Liver (tissue), 9 donors: ENCODE measurements around the gene EPC2. TPM values are rescaled to one million over a fixed set of nuclear protein-coding genes. Genes with fewer than 3 reads are reported as not detected.

ENCODE experiments used
- DNase-seq: peaks from one replicate; pipeline ENCODE4 v3.0.0-alpha.2; 2017; ENCODE audit warnings: low spot score
- H3K27ac ChIP-seq, 2 donors: one replicate each; pipeline ENCODE4 v1.7.0; 2013; ENCODE audit warnings: inconsistent platforms in 2 of 2, low read length in 2 of 2, control low read depth in 1 of 2, low read depth in 1 of 2, mild to moderate bottlenecking in 1 of 2
- H3K27me3 ChIP-seq, 4 donors: one replicate each; pipeline versions ENCODE4 v1.6.1 to v1.7.0; 2013; ENCODE audit warnings: low read length in 3 of 4, inconsistent platforms in 1 of 4, mild to moderate bottlenecking in 1 of 4, moderate library complexity in 1 of 4; ENCODE audit not compliant: control insufficient read depth in 4 of 4, insufficient read depth in 4 of 4
- H3K36me3 ChIP-seq, 4 donors: one replicate each; pipeline versions ENCODE4 v1.6.1 to v1.7.0; 2013; ENCODE audit warnings: low read length in 3 of 4, mild to moderate bottlenecking in 3 of 4, low read depth in 1 of 4, moderate library complexity in 1 of 4; ENCODE audit not compliant: control insufficient read depth in 4 of 4, insufficient read depth in 3 of 4
- H3K4me1 ChIP-seq, 4 donors: one replicate each; pipeline versions ENCODE4 v1.6.1 to v1.7.0; 2013; ENCODE audit warnings: low read length in 3 of 4, mild to moderate bottlenecking in 3 of 4, moderate library complexity in 1 of 4; ENCODE audit not compliant: control insufficient read depth in 4 of 4, insufficient read depth in 4 of 4
- H3K4me3 ChIP-seq, 3 donors: one replicate each; pipeline versions ENCODE4 v1.6.1 to v1.7.0; 2013; ENCODE audit warnings: low read length in 3 of 3, control low read depth in 1 of 3, low read depth in 1 of 3, mild to moderate bottlenecking in 1 of 3
- H3K9ac ChIP-seq, 2 donors: one replicate each; pipeline ENCODE4 v1.7.0; 2013; ENCODE audit warnings: low read length in 2 of 2, mild to moderate bottlenecking in 2 of 2, moderate library complexity in 2 of 2, control low read depth in 1 of 2, low read depth in 1 of 2
- H3K9me3 ChIP-seq, 4 donors: one replicate each; pipeline versions ENCODE4 v1.6.1 to v1.7.0; 2013; ENCODE audit warnings: low read length in 3 of 4; ENCODE audit not compliant: control insufficient read depth in 4 of 4
- FOXA1 ChIP-seq: IDR thresholded peaks from 2 replicates; pipeline ENCODE4 v1.6.1; 2016; ENCODE audit warnings: antibody characterized with exemption
- FOXA2 ChIP-seq: IDR thresholded peaks from 2 replicates; pipeline ENCODE4 v1.6.1; 2016; ENCODE audit warnings: antibody characterized with exemption
- HNF4G ChIP-seq: IDR thresholded peaks from 2 replicates; pipeline ENCODE4 v1.6.1; 2016; ENCODE audit warnings: antibody characterized with exemption
- JUND ChIP-seq, 2 donors: IDR thresholded peaks; 2 replicates each; pipeline ENCODE4 v1.6.1; 2016; ENCODE audit warnings: antibody characterized with exemption in 2 of 2
- RXRA ChIP-seq, 2 donors: IDR thresholded peaks; 2 replicates each; pipeline ENCODE4 v1.6.1; 2017 to 2018; ENCODE audit warnings: antibody characterized with exemption in 2 of 2, mild to moderate bottlenecking in 1 of 2
- SP1 ChIP-seq: IDR thresholded peaks from 2 replicates; pipeline ENCODE4 v1.6.1; 2018; ENCODE audit warnings: antibody characterized with exemption, mild to moderate bottlenecking
- WGBS: extraction: QIAGEN DNeasy Blood & Tissue Kit; methylation state at CpG from one replicate; pipeline ENCODE4 v1.1.7; 2013; 5-methylcytosine and 5-hydroxymethylcytosine counted together
- polyA plus RNA-seq, 2 donors: library from polyadenylated mRNA; stranded (reverse) in 1 of 2; unstranded in 1 of 2; fragments of 200-250 nt in 1 of 2; fragments of >200 nt in 1 of 2; fragmentation: Nextera tagmentation in 1 of 2; extraction: Ambion mirVana in 1 of 2; gene quantifications; one replicate each; pipeline versions ENCODE4 v1.2.1 to v1.2.3, GENCODE V29; 2013 to 2015
- total RNA-seq, 2 donors: library from RNA; depleted of rRNA; stranded (reverse); fragments of >200 nt; gene quantifications; one replicate each; pipeline ENCODE4 v1.2.3, GENCODE V29; 2014
- TF ChIP-seq, protein P1 (sequence below): IDR thresholded peaks from 2 replicates; pipeline ENCODE4 v1.6.1; 2016; ENCODE audit warnings: antibody characterized with exemption, mild to moderate bottlenecking
- TF ChIP-seq, protein P2 (sequence below): IDR thresholded peaks from 2 replicates; pipeline ENCODE4 v1.6.1; 2016; ENCODE audit warnings: antibody characterized with exemption
- TF ChIP-seq, protein P3 (sequence below): IDR thresholded peaks from 2 replicates; pipeline ENCODE4 v1.6.1; 2016; ENCODE audit warnings: antibody characterized with exemption
- TF ChIP-seq, protein P4 (sequence below): IDR thresholded peaks from 2 replicates; pipeline ENCODE4 v1.6.1; 2016; ENCODE audit warnings: antibody characterized with exemption
- donor health status: healthy.
- donor health status: healthy.
- donor health status: healthy.
- donor health status: healthy.
- donor health status: healthy.

Gene EPC2
- total and polyA plus RNA-seq, 4 donors: 2.8 to 17.7 (median 9.6) TPM

DNA sequence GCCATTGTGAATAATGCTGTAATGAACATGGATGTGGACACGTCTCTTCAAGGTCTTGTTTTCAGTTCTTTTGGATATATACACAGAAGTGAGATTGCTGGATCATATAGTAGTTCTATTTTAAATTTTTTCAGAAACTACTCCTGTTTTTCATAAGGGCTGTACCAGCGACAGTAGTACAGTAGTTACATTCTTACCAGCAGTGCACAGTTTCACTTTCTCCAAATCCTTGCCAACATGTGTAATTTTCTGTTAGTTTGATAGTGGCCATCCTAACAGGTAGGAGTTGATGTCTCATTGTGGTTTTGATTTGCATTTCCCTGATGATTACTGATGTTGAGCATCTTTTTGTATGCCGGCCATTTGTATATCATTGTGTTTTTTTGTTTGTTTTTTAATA, 81.7 kb downstream of the EPC2 start:
- DNase-seq: no peak
- 92% methylated on average over 3 of the region's 3 CpGs for WGBS
- Histone ChIP-seq H3K27me3 (no peaks in the 10 kb centered on the region), H3K4me3 (no peak overlapping the region), H3K9ac (no peak overlapping the region), H3K27ac (no peak overlapping the region), H3K9me3 (no peaks in the 10 kb centered on the region), H3K4me1 (no peaks in the 10 kb centered on the region), H3K36me3 (peaks cover 0 to 2% (median 0%) of the 10 kb centered on the region in 4 donors)
- no peak for TF ChIP-seq FOXA2

DNA sequence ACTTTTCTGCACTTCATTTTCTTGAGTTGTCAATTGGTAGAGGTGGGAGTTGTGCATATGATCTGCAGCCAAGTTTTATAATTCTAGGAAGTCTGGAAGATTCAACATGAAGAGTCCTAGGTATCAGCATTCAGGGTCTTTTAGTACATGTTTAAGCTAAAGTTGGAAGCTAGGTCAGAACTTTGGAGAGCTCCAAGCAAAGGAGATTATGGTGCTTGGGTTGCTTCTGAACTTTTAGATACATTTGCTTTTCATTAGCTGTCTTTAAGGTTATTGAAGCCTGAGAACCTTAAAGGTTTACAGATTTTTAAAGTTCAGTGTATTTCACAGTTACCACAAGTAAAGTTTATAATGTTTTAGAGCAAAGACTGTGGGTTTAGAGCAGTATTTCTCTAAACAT, 85.5 kb downstream of the EPC2 start:
- DNase-seq: no peak
- Histone ChIP-seq H3K4me3 (no peak overlapping the region), H3K9me3 (no peaks in the 10 kb centered on the region), H3K36me3 (peaks cover 0 to 2% (median 0%) of the 10 kb centered on the region in 4 donors), H3K4me1 (no peaks in the 10 kb centered on the region), H3K9ac (no peak overlapping the region), H3K27me3 (no peaks in the 10 kb centered on the region), H3K27ac (no peak overlapping the region)
- TF ChIP-seq, protein P1, sequence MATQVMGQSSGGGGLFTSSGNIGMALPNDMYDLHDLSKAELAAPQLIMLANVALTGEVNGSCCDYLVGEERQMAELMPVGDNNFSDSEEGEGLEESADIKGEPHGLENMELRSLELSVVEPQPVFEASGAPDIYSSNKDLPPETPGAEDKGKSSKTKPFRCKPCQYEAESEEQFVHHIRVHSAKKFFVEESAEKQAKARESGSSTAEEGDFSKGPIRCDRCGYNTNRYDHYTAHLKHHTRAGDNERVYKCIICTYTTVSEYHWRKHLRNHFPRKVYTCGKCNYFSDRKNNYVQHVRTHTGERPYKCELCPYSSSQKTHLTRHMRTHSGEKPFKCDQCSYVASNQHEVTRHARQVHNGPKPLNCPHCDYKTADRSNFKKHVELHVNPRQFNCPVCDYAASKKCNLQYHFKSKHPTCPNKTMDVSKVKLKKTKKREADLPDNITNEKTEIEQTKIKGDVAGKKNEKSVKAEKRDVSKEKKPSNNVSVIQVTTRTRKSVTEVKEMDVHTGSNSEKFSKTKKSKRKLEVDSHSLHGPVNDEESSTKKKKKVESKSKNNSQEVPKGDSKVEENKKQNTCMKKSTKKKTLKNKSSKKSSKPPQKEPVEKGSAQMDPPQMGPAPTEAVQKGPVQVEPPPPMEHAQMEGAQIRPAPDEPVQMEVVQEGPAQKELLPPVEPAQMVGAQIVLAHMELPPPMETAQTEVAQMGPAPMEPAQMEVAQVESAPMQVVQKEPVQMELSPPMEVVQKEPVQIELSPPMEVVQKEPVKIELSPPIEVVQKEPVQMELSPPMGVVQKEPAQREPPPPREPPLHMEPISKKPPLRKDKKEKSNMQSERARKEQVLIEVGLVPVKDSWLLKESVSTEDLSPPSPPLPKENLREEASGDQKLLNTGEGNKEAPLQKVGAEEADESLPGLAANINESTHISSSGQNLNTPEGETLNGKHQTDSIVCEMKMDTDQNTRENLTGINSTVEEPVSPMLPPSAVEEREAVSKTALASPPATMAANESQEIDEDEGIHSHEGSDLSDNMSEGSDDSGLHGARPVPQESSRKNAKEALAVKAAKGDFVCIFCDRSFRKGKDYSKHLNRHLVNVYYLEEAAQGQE: peak; percentile 86
- no peak for TF ChIP-seq FOXA1

DNA sequence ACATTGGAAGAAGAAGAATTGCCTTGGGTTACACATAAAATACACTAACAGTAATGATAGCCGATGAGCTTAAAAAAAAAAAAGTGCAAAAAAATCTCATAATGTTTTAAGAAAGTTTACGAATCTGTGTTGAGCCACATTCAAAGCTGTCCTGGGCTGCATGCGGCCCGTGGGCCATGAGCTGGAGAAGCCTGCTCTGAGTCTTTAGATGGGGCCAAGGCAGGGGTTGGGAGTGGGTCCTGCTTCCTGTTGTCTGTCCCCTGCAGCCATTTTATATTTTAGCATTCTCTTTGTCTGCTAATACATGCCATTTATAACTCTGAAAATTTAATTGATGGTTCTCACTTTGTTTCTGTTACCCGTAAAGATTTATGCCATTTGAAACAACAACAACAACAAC, 93.2 kb downstream of the EPC2 start:
- Histone ChIP-seq H3K27me3 (no peaks in the 10 kb centered on the region), H3K4me1 (no peaks in the 10 kb centered on the region), H3K36me3 (no peaks in the 10 kb centered on the region), H3K9ac (no peak overlapping the region), H3K4me3 (no peak overlapping the region), H3K27ac (no peak overlapping the region), H3K9me3 (no peaks in the 10 kb centered on the region)
- TF ChIP-seq SP1: no peak
- no peak for TF ChIP-seq FOXA1
- TF ChIP-seq HNF4G: no peak
- TF ChIP-seq, protein P2, sequence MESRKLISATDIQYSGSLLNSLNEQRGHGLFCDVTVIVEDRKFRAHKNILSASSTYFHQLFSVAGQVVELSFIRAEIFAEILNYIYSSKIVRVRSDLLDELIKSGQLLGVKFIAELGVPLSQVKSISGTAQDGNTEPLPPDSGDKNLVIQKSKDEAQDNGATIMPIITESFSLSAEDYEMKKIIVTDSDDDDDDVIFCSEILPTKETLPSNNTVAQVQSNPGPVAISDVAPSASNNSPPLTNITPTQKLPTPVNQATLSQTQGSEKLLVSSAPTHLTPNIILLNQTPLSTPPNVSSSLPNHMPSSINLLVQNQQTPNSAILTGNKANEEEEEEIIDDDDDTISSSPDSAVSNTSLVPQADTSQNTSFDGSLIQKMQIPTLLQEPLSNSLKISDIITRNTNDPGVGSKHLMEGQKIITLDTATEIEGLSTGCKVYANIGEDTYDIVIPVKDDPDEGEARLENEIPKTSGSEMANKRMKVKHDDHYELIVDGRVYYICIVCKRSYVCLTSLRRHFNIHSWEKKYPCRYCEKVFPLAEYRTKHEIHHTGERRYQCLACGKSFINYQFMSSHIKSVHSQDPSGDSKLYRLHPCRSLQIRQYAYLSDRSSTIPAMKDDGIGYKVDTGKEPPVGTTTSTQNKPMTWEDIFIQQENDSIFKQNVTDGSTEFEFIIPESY: no peak
- TF ChIP-seq, protein P3, sequence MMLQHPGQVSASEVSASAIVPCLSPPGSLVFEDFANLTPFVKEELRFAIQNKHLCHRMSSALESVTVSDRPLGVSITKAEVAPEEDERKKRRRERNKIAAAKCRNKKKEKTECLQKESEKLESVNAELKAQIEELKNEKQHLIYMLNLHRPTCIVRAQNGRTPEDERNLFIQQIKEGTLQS: no peak
- TF ChIP-seq JUND (IDR thresholded peaks at IDR 0.05): no peak
- TF ChIP-seq, protein P4, sequence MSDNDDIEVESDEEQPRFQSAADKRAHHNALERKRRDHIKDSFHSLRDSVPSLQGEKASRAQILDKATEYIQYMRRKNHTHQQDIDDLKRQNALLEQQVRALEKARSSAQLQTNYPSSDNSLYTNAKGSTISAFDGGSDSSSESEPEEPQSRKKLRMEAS: no peak
- TF ChIP-seq, protein P1: no peak
- no peak for TF ChIP-seq RXRA (IDR thresholded peaks at IDR 0.05)
- 98% methylated on average over 5 of the region's 5 CpGs for WGBS
- no peak for DNase-seq
